ENCODE results near the gene FADS3.

Gene FADS3

DNA sequence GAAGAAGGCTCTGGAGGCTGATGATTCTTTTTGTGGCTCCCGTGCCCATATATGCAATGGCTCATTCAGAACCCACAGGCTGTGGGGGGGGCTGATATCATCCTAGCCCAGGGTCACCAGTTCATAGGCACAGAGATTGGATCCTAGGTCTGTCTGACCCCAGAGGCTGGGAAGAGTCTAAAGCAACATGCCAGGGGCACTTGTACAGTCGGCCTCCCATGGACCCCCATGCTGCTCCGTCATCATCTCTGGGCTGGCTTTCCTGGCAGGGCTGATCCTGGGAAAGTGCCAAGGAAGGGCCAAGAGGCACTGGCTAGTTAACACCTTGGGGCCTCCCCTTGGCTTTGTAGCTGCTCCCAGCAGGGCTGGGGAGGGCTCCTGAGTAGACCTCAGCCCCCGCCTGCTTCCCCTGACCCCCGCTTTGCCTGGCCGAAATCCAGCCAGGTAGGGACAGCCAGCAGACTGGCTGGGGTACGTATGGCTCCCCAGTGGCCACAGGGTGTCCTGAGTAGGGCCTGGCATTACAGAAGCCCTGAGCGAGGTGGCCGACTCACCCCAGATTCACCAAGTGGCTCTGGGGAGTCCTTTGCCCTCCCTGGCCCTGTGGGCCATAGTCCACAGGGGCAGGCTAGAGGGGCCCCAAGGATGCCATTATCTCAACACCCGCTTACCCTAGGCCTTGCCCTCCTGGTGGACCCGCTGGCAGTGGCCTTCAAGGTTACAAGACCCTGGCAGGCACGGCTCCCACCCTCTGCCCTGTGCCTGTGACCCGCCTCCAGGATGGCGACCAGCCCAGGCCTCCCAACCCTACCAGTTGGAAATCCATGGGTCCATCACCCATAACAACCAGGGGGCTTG lies 22.5 kb downstream of the FADS3 start:
- peaks cover 11% of the 10 kb centered on the region for H3K4me1 Mint-ChIP-seq
- H3K27ac Mint-ChIP-seq, result no peak overlapping the region
- TF ChIP-seq, protein P1, sequence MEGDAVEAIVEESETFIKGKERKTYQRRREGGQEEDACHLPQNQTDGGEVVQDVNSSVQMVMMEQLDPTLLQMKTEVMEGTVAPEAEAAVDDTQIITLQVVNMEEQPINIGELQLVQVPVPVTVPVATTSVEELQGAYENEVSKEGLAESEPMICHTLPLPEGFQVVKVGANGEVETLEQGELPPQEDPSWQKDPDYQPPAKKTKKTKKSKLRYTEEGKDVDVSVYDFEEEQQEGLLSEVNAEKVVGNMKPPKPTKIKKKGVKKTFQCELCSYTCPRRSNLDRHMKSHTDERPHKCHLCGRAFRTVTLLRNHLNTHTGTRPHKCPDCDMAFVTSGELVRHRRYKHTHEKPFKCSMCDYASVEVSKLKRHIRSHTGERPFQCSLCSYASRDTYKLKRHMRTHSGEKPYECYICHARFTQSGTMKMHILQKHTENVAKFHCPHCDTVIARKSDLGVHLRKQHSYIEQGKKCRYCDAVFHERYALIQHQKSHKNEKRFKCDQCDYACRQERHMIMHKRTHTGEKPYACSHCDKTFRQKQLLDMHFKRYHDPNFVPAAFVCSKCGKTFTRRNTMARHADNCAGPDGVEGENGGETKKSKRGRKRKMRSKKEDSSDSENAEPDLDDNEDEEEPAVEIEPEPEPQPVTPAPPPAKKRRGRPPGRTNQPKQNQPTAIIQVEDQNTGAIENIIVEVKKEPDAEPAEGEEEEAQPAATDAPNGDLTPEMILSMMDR (IDR thresholded peaks at IDR 0.05; ENCODE audit: unreplicated experiment in 3 of 3), result no peak
- peaks cover 14% of the 10 kb centered on the region for H3K36me3 Mint-ChIP-seq (ENCODE audit: low read depth)
- no peak overlapping the region for H3K4me3 Mint-ChIP-seq
- peaks cover 6% of the 10 kb centered on the region for H3K27me3 Mint-ChIP-seq (ENCODE audit: low read depth)
- H3K9me3 Mint-ChIP-seq, result no peaks in the 10 kb centered on the region

GRCh38 chr11:61866958-61867343 lies 24.4 kb downstream of the FADS3 start:
- H3K36me3 Mint-ChIP-seq (ENCODE audit: low read depth), result peaks cover 24% of the 10 kb centered on the region

DNA sequence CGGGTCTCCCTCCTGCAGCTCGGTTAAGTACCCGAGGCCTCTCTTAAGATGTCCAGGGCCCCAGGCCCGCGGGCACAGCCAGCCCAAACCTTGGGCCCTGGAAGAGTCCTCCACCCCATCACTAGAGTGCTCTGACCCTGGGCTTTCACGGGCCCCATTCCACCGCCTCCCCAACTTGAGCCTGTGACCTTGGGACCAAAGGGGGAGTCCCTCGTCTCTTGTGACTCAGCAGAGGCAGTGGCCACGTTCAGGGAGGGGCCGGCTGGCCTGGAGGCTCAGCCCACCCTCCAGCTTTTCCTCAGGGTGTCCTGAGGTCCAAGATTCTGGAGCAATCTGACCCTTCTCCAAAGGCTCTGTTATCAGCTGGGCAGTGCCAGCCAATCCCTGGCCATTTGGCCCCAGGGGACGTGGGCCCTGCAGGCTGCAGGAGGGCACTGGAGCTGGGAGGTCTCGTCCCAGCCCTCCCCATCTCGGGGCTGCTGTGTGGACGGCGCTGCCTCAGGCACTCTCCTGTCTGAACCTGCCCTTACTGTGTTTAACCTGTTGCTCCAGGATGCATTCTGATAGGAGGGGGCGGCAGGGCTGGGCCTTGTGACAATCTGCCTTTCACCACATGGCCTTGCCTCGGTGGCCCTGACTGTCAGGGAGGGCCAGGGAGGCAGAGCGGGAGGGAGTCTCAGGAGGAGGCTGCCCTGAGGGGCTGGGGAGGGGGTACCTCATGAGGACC lies 25.0 kb downstream of the FADS3 start:
- H3K4me1 Mint-ChIP-seq, result peaks cover 11% of the 10 kb centered on the region
- peaks cover 30% of the 10 kb centered on the region for H3K36me3 Mint-ChIP-seq (ENCODE audit: low read depth)
- H3K27me3 Mint-ChIP-seq (ENCODE audit: low read depth), result peaks cover 3% of the 10 kb centered on the region
- TF ChIP-seq, protein P1 (IDR thresholded peaks at IDR 0.05; ENCODE audit: unreplicated experiment in 3 of 3), result no peak
- H3K9me3 Mint-ChIP-seq, result no peaks in the 10 kb centered on the region
- no peak overlapping the region for H3K4me3 Mint-ChIP-seq
- H3K27ac Mint-ChIP-seq, result no peak overlapping the region

More at GRCh38 chr11:61866958-61867343, 24.4 kb downstream of the FADS3 start:
- peaks cover 3% of the 10 kb centered on the region for H3K27me3 Mint-ChIP-seq (ENCODE audit: low read depth)
- no peaks in the 10 kb centered on the region for H3K9me3 Mint-ChIP-seq
- H3K27ac Mint-ChIP-seq, result no peak overlapping the region
- TF ChIP-seq, protein P1 (IDR thresholded peaks at IDR 0.05; ENCODE audit: unreplicated experiment in 3 of 3), result no peak
- H3K4me1 Mint-ChIP-seq, result peaks cover 11% of the 10 kb centered on the region
- H3K4me3 Mint-ChIP-seq, result no peak overlapping the region

- TF ChIP-seq, protein P1 (IDR thresholded peaks at IDR 0.05; ENCODE audit: unreplicated experiment in 3 of 3), result no peak
- Mint-ChIP-seq H3K27ac (no peak overlapping the region), H3K4me3 (no peak overlapping the region), H3K9me3 (no peaks in the 10 kb centered on the region), H3K27me3 (ENCODE audit: low read depth) (peaks cover 3% of the 10 kb centered on the region), H3K4me1 (no peaks in the 10 kb centered on the region), H3K36me3 (ENCODE audit: low read depth) (peaks cover 39% of the 10 kb centered on the region)
These were observed 26.2 kb downstream of the FADS3 start for GRCh38 chr11:61864814-61865775.

DNA sequence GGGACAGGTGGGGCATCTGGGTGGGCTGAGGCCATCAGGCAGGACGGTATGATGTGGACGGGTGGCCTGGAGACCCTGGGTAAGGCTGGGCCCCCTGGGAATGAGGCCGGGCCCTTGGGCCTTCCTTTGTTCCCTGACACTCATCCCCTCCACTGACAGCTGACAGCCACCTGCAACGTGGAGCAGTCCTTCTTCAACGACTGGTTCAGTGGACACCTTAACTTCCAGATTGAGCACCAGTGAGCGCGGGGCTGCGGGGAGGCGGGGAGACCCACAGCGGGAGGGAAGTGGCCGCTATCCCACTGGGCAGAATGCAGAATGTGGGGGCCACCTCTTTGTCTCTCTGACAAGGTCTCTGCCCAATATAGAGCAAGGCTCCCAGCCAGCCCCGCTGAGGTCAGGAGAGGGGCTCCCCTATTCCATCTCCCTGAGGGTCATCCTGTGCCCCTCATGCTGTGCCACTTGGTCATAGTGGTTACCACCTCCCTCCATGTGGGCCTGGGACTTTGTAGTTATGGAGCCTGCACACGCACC lies 27.7 kb downstream of the FADS3 start:
- Mint-ChIP-seq H3K27me3 (ENCODE audit: low read depth) (no peaks in the 10 kb centered on the region), H3K27ac (no peak overlapping the region), H3K36me3 (ENCODE audit: low read depth) (peaks cover 53% of the 10 kb centered on the region), H3K4me3 (no peak overlapping the region), H3K9me3 (no peaks in the 10 kb centered on the region), H3K4me1 (no peaks in the 10 kb centered on the region)
- TF ChIP-seq, protein P1 (IDR thresholded peaks at IDR 0.05; ENCODE audit: unreplicated experiment in 3 of 3), result no peak

All from nephron (organoid).